Activated naive CD4-positive, alpha-beta T cell treated with anti-CD3 and anti-CD28 coated beads for 36 hours (primary cell): Measurements from ENCODE around the gene COA6. TPM values are rescaled to one million over a fixed set of nuclear protein-coding genes. Genes with fewer than 3 reads are reported as not detected.
"Not testable (repeated sequence)": the region's sequence is repeated elsewhere in the genome, so short reads cannot be mapped to it uniquely, and the experiment has no call there.

ENCODE experiments used
- CTCF ChIA-PET: fragments of 350-600 bp; sonication (Branson Sonifier 250); formaldehyde crosslinking; loops from one replicate; lab custom pipeline; 2021; ENCODE audit warnings: antibody characterized with exemption; lab: Charles Lee
- DNase-seq: peaks from one replicate; pipeline ENCODE4 v3.0.0-alpha.2; 2020
- H3K27ac Mint-ChIP-seq: one replicate; pipeline ENCODE4 v1.8.0; 2021; ENCODE audit warnings: mild to moderate bottlenecking, mixed read lengths
- H3K27me3 Mint-ChIP-seq: one replicate; pipeline ENCODE4 v1.8.0; 2021; ENCODE audit warnings: low read depth, mixed read lengths
- H3K36me3 Mint-ChIP-seq: one replicate; pipeline ENCODE4 v1.8.0; 2021; ENCODE audit warnings: low read depth, mixed read lengths
- H3K4me1 Mint-ChIP-seq: one replicate; pipeline ENCODE4 v1.8.0; 2021; ENCODE audit warnings: low read depth, mixed read lengths
- H3K4me3 Mint-ChIP-seq: one replicate; pipeline ENCODE4 v1.8.0; 2021; ENCODE audit warnings: mild to moderate bottlenecking, moderate library complexity, mixed read lengths
- H3K9me3 Mint-ChIP-seq: one replicate; pipeline ENCODE4 v1.8.0; 2021; ENCODE audit warnings: mixed read lengths
- intact Hi-C: fragments of 100-400 bp; cut with micrococcal nuclease; formaldehyde crosslinking; loops from one replicate; pipeline ENCODE4 v1.15.1; 2023
- total RNA-seq, 2 experiments: library from RNA; stranded (reverse); gene quantifications; one replicate each; pipeline ENCODE4 v1.2.3, GENCODE V29; 2021

Gene COA6
- total RNA-seq, 2 experiments from 2014 or later, result 45.8 to 50.2 TPM

DNA sequence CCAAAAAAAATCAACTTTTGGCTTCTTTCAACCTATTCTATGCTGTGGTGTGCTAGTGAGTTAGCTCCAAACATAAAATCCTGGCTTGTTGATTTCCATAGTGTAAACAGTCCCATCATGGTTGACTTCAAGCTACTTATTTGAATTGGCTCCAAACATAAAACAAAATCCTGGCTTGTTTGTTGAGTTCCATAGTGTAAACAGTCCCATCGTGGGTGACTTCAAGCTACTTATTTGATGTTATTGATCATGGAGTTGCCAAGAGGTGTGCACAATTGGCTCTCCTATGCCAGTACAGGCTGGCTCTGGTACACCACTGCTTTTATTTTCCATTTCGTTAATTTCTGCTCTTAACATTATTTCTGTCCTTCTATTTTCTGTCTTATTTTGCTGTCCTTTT, 1.8 kb upstream of the COA6 start:
- no peaks in the 10 kb centered on the region for H3K27me3 Mint-ChIP-seq
- peaks cover 47% of the 10 kb centered on the region for H3K4me1 Mint-ChIP-seq
- H3K36me3 Mint-ChIP-seq, result peaks cover 19% of the 10 kb centered on the region
- no peak for DNase-seq
- H3K9me3 Mint-ChIP-seq, result no peaks in the 10 kb centered on the region
- H3K4me3 Mint-ChIP-seq, result no peak overlapping the region
- CTCF ChIA-PET, result interaction anchor here (0.7 to 0.8 kb wide), 3 partner anchors 26 to 39 kb away, joined by 3 read pairs; no protein-coding TSS in a partner anchor
- H3K27ac Mint-ChIP-seq, result no peak overlapping the region
- intact Hi-C loops, result loop anchor here (10.0 kb wide), 1 partner anchor 233 kb away; no protein-coding TSS in a partner anchor

DNA sequence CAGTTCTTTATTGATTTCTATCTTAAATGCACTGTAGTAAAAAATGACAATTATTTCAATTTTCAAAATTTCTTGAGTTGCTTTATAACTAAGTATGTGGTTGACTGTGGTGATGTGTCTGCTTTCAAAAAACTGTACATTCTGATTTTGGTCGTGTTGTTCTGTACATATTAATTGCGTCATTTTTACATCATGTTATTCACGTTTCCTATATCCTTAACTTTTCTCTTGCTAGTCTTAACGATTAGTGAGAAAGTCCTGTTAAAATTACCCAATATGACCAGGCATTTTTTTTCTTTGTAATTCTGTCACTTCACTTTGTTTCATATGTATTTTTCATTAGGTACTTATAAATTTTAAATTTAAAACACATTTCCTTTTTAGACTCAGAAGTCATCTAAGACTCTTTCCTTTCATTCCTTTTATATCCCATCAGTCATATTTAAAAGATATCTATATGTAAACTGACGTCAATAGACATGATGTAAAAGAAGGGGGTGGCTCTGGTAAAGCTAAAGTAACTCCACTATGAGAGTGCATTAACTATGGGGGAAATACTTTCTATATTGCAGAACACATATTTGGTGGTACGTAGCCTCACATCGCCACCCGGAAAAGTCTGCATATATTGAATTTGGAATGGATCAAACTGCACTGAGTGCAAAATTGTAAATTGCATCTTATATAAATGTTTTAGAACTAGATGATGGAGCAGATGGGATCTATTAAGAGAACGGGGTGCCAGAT, 1.1 kb upstream of the COA6 start:
- peaks cover 52% of the 10 kb centered on the region for H3K4me1 Mint-ChIP-seq
- peak overlapping the region; percentile 98 for H3K27ac Mint-ChIP-seq
- DNase-seq, result no peak
- H3K27me3 Mint-ChIP-seq, result no peaks in the 10 kb centered on the region
- no peaks in the 10 kb centered on the region for H3K9me3 Mint-ChIP-seq
- intact Hi-C loops, result loop anchor here (10.0 kb wide), 1 partner anchor 233 kb away; no protein-coding TSS in a partner anchor
- peaks cover 24% of the 10 kb centered on the region for H3K36me3 Mint-ChIP-seq
- H3K4me3 Mint-ChIP-seq, result peak overlapping the region; percentile 96
- CTCF ChIA-PET, result interaction anchor here (1.7 kb wide), 1 partner anchor 14 kb away, joined by 6 read pairs; no protein-coding TSS in a partner anchor

DNA sequence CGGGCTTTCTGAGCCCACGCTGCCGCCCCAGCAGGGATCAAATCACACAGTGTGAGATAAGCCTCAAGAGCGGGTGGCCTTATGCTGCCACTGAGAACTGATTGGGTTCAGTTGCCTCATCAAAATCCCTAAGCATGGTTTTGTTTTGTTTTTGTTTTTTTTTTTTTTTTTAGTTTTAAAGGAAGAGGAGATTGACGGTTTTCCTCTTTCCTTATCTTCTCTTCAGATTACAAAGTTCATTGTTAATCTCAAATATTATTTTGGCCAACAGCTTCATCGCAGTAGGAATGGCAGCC, 651 bp downstream of the COA6 start:
- intact Hi-C loops, result loop anchor here (1.0 to 10.0 kb wide), 8 partner anchors 18 to 954 kb away; partner anchors contain the start of genes ARID4B, GGPS1 and TARBP1
- CTCF ChIA-PET, result interaction anchor here (1.0 to 2.0 kb wide), 6 partner anchors 12 to 64 kb away, joined by 3 to 10 read pairs (median 6); no protein-coding TSS in a partner anchor
- Mint-ChIP-seq H3K9me3 (no peaks in the 10 kb centered on the region), H3K27me3 (no peaks in the 10 kb centered on the region), H3K4me3 (peak overlapping the region; percentile 96), H3K36me3 (peaks cover 37% of the 10 kb centered on the region), H3K4me1 (peaks cover 50% of the 10 kb centered on the region), H3K27ac (peak overlapping the region; percentile 98)
- DNase-seq, result no peak

DNA sequence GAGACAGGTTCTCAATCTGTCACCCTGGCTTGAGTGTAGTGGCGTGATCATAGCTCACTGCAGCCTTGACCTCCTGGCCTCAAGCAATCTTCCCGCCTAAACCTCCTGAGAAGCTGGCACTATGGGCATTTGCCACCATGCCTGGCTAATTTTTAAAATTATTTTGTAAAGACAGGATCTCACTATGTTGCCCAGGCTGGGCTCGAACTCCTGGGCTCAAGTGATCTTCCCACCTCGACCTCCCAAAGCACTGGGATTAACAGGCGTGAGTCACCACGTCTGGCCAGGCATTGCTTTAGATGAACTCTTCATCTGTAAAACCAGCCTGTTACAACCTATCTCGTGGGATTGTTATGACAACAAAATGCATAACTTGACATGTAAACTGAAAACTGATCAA, 2.4 kb downstream of the COA6 start:
- peaks cover 51% of the 10 kb centered on the region for H3K36me3 Mint-ChIP-seq
- peaks cover 1% of the 10 kb centered on the region for H3K9me3 Mint-ChIP-seq
- CTCF ChIA-PET, result interaction anchor here (2.0 to 2.7 kb wide), 2 partner anchors 12 to 33 kb away, joined by 6 to 10 read pairs; no protein-coding TSS in a partner anchor
- H3K27ac Mint-ChIP-seq, result no peak overlapping the region
- H3K4me3 Mint-ChIP-seq, result no peak overlapping the region
- peaks cover 50% of the 10 kb centered on the region for H3K4me1 Mint-ChIP-seq
- no peaks in the 10 kb centered on the region for H3K27me3 Mint-ChIP-seq
- no peak for DNase-seq
- intact Hi-C loops, result loop anchor here (10.0 kb wide), 1 partner anchor 229 kb away; no protein-coding TSS in a partner anchor

DNA sequence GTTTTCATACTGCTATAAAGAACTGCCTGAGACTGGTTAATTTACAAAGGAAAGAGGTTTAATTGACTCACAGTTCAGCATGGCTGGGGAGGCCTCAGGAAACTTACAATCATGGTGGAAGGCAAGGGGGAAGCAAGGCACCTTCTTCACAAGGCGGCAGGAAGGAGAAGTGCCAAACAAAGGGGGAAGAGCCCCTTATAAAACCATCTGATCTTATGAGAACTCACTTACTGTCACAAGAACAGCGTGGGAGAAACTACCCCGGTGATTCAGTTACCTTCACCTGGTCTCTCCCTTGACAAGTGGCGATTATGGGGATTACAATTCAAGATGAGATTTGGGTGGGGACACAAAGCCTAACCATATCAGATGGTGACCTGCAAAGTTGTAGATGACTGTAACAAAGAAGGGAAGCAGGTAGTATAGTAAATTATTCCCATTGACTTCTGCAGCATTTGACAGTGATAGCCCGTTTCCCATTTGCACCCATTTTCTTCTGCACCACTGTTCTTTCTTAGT, 6.4 kb downstream of the COA6 start:
- H3K27me3 Mint-ChIP-seq, CTCF ChIA-PET, H3K27ac Mint-ChIP-seq, H3K9me3 Mint-ChIP-seq, DNase-seq, H3K4me3 Mint-ChIP-seq: not testable (repeated sequence)
- intact Hi-C loops, result loop anchor here (10.0 kb wide), 1 partner anchor 225 kb away; no protein-coding TSS in a partner anchor
- peaks cover 51% of the 10 kb centered on the region for H3K36me3 Mint-ChIP-seq
- peaks cover 36% of the 10 kb centered on the region for H3K4me1 Mint-ChIP-seq

DNA sequence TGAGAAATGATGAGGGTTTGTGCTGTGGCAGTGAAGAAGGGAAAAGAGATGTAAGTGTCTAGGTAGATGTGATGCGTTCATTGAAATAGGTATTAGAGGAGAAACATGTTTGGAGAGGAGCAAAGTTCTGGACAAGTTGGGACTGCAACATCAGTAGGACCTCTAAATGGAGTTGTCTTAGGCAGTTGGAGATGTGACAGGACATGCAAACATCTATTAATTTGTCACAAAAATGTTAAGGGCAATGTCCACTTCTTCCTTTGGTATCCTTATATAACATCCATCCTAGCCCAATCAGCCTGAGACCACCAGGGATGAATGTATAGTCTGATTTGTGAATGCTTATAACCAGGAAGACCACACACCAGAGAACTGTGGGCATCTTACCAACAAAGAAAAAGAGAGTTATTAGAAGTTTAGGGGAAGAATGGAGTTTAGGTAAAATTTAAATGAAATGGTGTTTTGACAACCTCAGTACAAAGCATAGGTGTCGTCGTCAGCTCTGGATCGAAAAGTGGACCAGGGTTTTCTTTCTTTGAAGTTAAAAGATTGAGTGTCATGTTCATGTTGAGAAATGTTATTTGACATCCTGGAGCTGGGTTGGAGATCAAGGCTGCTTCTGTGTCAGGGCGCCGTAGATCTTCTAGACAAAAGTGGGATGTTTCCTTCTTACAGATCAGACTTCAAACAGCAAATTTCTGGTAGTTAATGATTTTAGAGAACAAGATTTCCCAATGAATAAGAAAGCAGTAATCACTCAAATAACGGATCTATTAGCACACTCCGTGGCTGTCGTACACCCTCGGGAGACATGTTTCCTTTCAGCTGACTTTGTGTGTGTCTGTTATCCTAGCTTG, 8.7 kb downstream of the COA6 start:
- CTCF ChIA-PET, result interaction anchor here (0.5 to 0.6 kb wide), 2 partner anchors 60 to 65 kb away, joined by 3 read pairs; no protein-coding TSS in a partner anchor
- no peak overlapping the region for H3K4me3 Mint-ChIP-seq
- H3K4me1 Mint-ChIP-seq, result peaks cover 27% of the 10 kb centered on the region
- H3K9me3 Mint-ChIP-seq, result peaks cover 1% of the 10 kb centered on the region
- H3K27me3 Mint-ChIP-seq, result no peaks in the 10 kb centered on the region
- H3K27ac Mint-ChIP-seq, result peak overlapping the region; percentile 48
- H3K36me3 Mint-ChIP-seq, result peaks cover 33% of the 10 kb centered on the region
- intact Hi-C loops, result no loop called here
- DNase-seq, result no peak

DNA sequence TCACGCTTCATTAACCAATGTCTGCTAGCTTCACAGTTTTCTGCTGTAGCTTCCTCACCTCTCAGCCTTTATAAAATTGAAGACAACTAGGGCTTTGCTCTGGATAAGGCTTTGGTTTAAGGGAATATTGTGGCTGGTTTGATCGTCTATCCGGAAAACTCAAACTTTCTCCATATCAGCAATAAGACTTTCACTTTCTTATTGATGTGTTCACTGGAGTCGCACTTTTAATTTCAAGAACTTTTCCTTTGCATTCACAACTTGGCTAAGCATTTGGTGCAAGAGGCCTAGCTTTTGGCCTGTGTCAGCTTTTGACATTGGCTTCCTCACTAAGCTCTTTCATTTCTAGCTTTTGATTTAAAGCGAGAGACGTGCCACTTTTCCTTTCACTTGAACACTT, 12.9 kb downstream of the COA6 start:
- CTCF ChIA-PET, result interaction anchor here (0.6 to 1.8 kb wide), 7 partner anchors 13 to 234 kb away, joined by 3 to 8 read pairs (median 3); partner anchors contain the start of gene COA6
- peaks cover 11% of the 10 kb centered on the region for H3K4me1 Mint-ChIP-seq
- no peak overlapping the region for H3K4me3 Mint-ChIP-seq
- no peaks in the 10 kb centered on the region for H3K9me3 Mint-ChIP-seq
- H3K27ac Mint-ChIP-seq, result no peak overlapping the region
- no peaks in the 10 kb centered on the region for H3K27me3 Mint-ChIP-seq
- intact Hi-C loops, result no loop called here
- DNase-seq, result no peak
- peaks cover 9% of the 10 kb centered on the region for H3K36me3 Mint-ChIP-seq

DNA sequence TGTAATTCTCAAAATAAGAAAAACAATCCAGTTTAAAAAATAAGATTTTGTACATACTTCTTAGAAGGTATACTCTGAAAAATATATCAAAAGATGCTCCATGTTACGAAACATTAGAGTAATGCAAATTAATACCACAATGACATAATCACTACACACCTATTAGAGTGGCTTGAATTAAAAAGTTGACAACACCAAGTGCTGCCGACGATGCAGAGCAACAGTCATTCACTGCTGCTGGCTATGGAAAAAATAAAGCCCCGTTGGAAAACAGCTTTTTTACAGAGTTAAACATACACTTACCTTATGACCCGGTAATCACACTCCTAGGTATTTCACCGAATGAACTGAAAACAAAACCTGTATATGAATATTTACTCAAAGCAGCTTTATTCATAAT, 14.8 kb downstream of the COA6 start:
- Mint-ChIP-seq H3K4me3 (no peak overlapping the region), H3K36me3 (peaks cover 8% of the 10 kb centered on the region), H3K27me3 (no peaks in the 10 kb centered on the region), H3K9me3 (no peaks in the 10 kb centered on the region), H3K4me1 (peaks cover 8% of the 10 kb centered on the region), H3K27ac (no peak overlapping the region)
- intact Hi-C loops, result no loop called here
- CTCF ChIA-PET, result interaction anchor here (0.9 to 1.2 kb wide), 2 partner anchors 12 to 15 kb away, joined by 3 to 6 read pairs; partner anchors contain the start of gene COA6
- no peak for DNase-seq

DNA sequence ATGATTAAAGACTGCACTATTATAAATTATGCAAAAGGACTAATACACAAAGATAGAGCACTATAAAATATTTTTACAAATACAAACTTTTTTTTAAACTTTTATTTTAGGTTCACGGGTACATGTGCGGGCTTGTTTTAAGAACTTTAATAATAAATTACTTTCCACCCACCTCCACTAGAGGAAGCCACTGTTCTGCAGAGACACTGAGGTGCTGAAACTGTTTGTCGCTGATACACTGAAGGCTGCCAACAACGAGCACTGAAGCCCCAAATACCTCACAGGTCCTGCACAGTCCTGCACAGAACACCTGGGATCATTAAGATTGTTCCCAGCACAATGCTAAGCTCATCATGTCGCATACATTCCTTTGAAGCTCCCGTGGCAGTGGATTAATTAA, 19.9 kb downstream of the COA6 start:
- CTCF ChIA-PET, result interaction anchor here (0.7 to 1.4 kb wide), 7 partner anchors 11 to 83 kb away, joined by 3 to 5 read pairs (median 5); no protein-coding TSS in a partner anchor
- Mint-ChIP-seq H3K9me3 (no peaks in the 10 kb centered on the region), H3K36me3 (peaks cover 18% of the 10 kb centered on the region), H3K4me1 (peaks cover 13% of the 10 kb centered on the region), H3K4me3 (no peak overlapping the region), H3K27me3 (no peaks in the 10 kb centered on the region), H3K27ac (no peak overlapping the region)
- DNase-seq, result peak; percentile 26
- intact Hi-C loops, result loop anchor here (1.0 kb wide), 2 partner anchors 16 to 690 kb away; no protein-coding TSS in a partner anchor

DNA sequence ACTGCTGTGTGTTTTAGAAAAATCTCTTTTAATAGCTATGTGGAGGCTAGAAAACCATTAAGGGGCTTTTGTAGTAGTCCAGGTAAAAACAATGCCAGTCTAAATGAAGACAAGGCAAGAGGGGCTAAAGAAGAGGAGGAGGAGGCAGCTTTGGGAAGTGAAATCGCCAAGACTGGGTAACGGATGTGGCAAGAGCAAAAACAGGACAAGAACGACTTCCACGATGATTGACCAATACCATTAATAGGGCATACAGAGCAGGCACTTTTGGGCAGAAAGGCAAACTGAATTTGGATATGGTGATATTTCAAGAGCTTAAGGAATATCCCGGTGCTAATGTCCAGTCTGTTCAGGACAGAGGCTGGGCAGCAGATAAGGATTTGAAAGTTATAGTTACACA, 22.0 kb downstream of the COA6 start:
- intact Hi-C loops, result no loop called here
- H3K4me1 Mint-ChIP-seq, result peaks cover 29% of the 10 kb centered on the region
- peaks cover 22% of the 10 kb centered on the region for H3K36me3 Mint-ChIP-seq
- H3K4me3 Mint-ChIP-seq, result no peak overlapping the region
- no peak for DNase-seq
- CTCF ChIA-PET, result interaction anchor here (1.5 kb wide), 1 partner anchor 11 kb away, joined by 4 read pairs; no protein-coding TSS in a partner anchor
- H3K27me3 Mint-ChIP-seq, result no peaks in the 10 kb centered on the region
- H3K27ac Mint-ChIP-seq, result no peak overlapping the region
- H3K9me3 Mint-ChIP-seq, result no peaks in the 10 kb centered on the region

DNA sequence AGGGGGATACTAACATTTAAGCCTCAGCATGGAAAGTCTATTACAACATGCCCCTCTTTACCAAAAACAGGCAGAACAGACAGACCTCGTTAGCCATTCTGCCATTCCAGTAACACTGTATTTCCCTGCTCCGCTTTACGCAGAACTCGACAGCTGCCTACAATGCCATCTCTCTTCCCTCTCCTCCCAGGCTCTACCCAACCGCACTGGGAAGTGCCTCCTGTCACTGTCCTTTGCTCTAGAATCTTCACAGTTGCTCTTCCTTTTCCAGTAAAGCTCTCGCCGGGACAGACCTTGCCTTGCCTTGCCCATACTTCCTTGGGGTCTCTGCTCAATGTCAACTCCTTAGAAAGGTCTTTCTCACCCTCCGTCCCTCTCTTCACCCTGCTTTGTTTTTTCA, 22.8 kb downstream of the COA6 start:
- H3K36me3 Mint-ChIP-seq, result peaks cover 19% of the 10 kb centered on the region
- H3K27me3 Mint-ChIP-seq, result no peaks in the 10 kb centered on the region
- no peak overlapping the region for H3K4me3 Mint-ChIP-seq
- CTCF ChIA-PET, result interaction anchor here (1.5 kb wide), 1 partner anchor 12 kb away, joined by 4 read pairs; no protein-coding TSS in a partner anchor
- H3K27ac Mint-ChIP-seq, result peak overlapping the region; percentile 67
- H3K4me1 Mint-ChIP-seq, result peaks cover 36% of the 10 kb centered on the region
- intact Hi-C loops, result no loop called here
- DNase-seq, result no peak
- no peaks in the 10 kb centered on the region for H3K9me3 Mint-ChIP-seq
